Measurements from ENCODE around the gene ATP1B3.

DNA sequence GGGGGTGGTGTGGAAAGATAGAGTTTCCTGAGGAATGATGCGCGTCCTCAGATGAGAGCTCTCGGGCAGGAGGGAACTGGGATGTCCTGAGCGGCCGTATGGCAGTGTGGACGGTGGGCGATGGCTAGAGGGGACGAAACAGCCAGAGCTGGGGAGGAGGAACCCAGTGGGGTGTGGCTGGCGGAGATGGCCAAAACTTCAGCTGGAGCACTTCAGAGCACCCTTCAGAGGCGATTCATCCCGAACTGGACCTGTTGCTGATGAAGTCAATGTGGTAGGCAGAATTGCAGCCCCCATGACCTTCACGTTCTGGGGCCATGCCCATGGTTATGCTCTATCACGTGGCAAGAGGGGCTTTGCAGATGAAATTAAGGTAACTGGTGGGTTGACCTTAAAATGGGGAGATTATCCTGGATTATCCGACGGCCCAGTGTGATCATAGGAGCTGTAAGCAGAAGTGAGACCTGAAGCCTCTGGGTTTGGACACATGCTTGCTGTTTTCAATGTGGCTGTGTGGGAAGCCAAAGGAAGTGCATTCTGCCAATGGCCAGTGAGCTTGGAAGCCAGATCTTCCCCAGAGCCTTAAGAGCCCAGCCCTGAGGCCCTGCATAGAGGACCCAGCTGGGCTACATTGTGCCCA lies 52.3 kb downstream of the ATP1B3 start:
- TF ChIP-seq, protein P1, sequence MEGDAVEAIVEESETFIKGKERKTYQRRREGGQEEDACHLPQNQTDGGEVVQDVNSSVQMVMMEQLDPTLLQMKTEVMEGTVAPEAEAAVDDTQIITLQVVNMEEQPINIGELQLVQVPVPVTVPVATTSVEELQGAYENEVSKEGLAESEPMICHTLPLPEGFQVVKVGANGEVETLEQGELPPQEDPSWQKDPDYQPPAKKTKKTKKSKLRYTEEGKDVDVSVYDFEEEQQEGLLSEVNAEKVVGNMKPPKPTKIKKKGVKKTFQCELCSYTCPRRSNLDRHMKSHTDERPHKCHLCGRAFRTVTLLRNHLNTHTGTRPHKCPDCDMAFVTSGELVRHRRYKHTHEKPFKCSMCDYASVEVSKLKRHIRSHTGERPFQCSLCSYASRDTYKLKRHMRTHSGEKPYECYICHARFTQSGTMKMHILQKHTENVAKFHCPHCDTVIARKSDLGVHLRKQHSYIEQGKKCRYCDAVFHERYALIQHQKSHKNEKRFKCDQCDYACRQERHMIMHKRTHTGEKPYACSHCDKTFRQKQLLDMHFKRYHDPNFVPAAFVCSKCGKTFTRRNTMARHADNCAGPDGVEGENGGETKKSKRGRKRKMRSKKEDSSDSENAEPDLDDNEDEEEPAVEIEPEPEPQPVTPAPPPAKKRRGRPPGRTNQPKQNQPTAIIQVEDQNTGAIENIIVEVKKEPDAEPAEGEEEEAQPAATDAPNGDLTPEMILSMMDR (conservative IDR thresholded peaks at IDR 0.05; ENCODE audit: low read depth, low read length): no peak
- no peak for TF ChIP-seq EZH2 (IDR thresholded peaks at IDR 0.05; ENCODE audit: borderline replicate concordance, low read depth, low read length, poor library complexity, severe bottlenecking)
